Gastroesophageal sphincter (tissue), 3 donors: ENCODE data around the gene CLTB.

Experiments
- POLR2A ChIP-seq, 2 donors: fragments of 450-650 bp; IDR thresholded peaks; one replicate each; pipeline ENCODE4 v1.6.1; 2017; ENCODE audit warnings: antibody characterized with exemption in 2 of 2, mild to moderate bottlenecking in 2 of 2, moderate library complexity in 1 of 2
- POLR2AphosphoS5 ChIP-seq: sonication (generic); formaldehyde crosslinking; IDR thresholded peaks from one replicate; pipeline ENCODE4 v1.6.1; 2017; ENCODE audit warnings: antibody characterized with exemption
- TF ChIP-seq, protein P1 (sequence below), 4 experiments: fragments of 200-600 bp in 2 of 4; fragments of 450-650 bp in 2 of 4; sonication (generic) in 1 of 4; IDR thresholded peaks; one replicate each; pipeline ENCODE4 v1.5.1; 2017 to 2019; ENCODE audit warnings: antibody characterized with exemption in 4 of 4, mild to moderate bottlenecking in 2 of 4, moderate library complexity in 2 of 4

DNA sequence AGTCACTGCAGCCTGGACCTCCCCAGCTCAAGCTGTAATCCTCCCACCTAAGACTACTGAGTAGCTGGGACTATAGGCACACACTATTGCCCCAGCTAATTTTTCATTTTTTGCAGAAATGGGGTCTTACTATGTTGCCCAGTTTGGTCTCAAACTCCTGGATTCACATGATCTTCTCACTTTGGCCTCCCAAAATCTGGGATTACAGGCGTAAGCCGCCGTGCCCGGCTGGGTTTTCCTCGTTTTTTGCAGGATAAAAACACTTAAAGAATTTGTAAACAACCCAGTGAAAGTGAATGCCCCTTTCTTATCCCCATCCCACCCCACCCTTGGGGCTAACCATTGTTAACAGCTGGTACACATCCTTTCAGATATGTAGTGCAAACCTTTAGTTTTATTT, 7.7 kb downstream of the CLTB start:
- TF ChIP-seq, protein P1, sequence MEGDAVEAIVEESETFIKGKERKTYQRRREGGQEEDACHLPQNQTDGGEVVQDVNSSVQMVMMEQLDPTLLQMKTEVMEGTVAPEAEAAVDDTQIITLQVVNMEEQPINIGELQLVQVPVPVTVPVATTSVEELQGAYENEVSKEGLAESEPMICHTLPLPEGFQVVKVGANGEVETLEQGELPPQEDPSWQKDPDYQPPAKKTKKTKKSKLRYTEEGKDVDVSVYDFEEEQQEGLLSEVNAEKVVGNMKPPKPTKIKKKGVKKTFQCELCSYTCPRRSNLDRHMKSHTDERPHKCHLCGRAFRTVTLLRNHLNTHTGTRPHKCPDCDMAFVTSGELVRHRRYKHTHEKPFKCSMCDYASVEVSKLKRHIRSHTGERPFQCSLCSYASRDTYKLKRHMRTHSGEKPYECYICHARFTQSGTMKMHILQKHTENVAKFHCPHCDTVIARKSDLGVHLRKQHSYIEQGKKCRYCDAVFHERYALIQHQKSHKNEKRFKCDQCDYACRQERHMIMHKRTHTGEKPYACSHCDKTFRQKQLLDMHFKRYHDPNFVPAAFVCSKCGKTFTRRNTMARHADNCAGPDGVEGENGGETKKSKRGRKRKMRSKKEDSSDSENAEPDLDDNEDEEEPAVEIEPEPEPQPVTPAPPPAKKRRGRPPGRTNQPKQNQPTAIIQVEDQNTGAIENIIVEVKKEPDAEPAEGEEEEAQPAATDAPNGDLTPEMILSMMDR (IDR thresholded peaks at IDR 0.05), result no peak
- no peak for TF ChIP-seq POLR2AphosphoS5
- no peak for TF ChIP-seq POLR2A (IDR thresholded peaks at IDR 0.05)
